GM18870 (cell line): Measurements from ENCODE around the gene HPRT1.
"Not testable (repeated sequence)": the region's sequence is repeated elsewhere in the genome, so short reads cannot be mapped to it uniquely, and the experiment has no call there.

Experiments
- ATAC-seq: cut with Tn5 transposase; IDR thresholded peaks from one replicate; pipeline ENCODE4 v1.9.1; 2021; ENCODE audit warnings: moderate library complexity; ENCODE audit not compliant: unreplicated experiment

The HPRT1 gene

GRCh38 chrX:134460005-134460861 lies at the start of gene HPRT1:
TSS of gene HPRT1 (plus strand) at chrX:134460165. CDS start at chrX:134460312, 147 bp downstream.
- no peak for ATAC-seq

GRCh38 chrX:134416087-134416486 lies 43.9 kb upstream of the HPRT1 start:
- no peak for ATAC-seq

GRCh38 chrX:134418317-134419113 lies 41.5 kb upstream of the HPRT1 start:
- ATAC-seq = no peak

- no peak for ATAC-seq
Observed at GRCh38 chrX:134419784-134420183, 40.2 kb upstream of the HPRT1 start.

GRCh38 chrX:134423606-134424005 lies 36.4 kb upstream of the HPRT1 start:
- ATAC-seq = no peak

GRCh38 chrX:134426281-134426680 lies 33.7 kb upstream of the HPRT1 start:
- ATAC-seq = no peak

- no peak for ATAC-seq
Observed at GRCh38 chrX:134431894-134432293, 28.1 kb upstream of the HPRT1 start.

GRCh38 chrX:134435894-134436293 lies 24.1 kb upstream of the HPRT1 start:
- no peak for ATAC-seq

- ATAC-seq = peak; percentile 71
Observed at GRCh38 chrX:134443020-134443419, 16.9 kb upstream of the HPRT1 start.

- no peak for ATAC-seq
Observed at GRCh38 chrX:134443461-134443860, 16.5 kb upstream of the HPRT1 start.

- ATAC-seq = no peak
Observed at GRCh38 chrX:134444681-134445080, 15.3 kb upstream of the HPRT1 start.

GRCh38 chrX:134452596-134452995 lies 7.4 kb upstream of the HPRT1 start:
- no peak for ATAC-seq

GRCh38 chrX:134453631-134454030 lies 6.3 kb upstream of the HPRT1 start:
- ATAC-seq = no peak

GRCh38 chrX:134454506-134454905 lies 5.5 kb upstream of the HPRT1 start:
- no peak for ATAC-seq

GRCh38 chrX:134457708-134458107 lies 2.3 kb upstream of the HPRT1 start:
- ATAC-seq = no peak

GRCh38 chrX:134459683-134460004 lies 321 bp upstream of the HPRT1 start:
- no peak for ATAC-seq

- no peak for ATAC-seq
Observed at GRCh38 chrX:134460862-134461220, 876 bp downstream of the HPRT1 start.

GRCh38 chrX:134461437-134461836 lies 1.5 kb downstream of the HPRT1 start:
- no peak for ATAC-seq

GRCh38 chrX:134462927-134463326 lies 3.0 kb downstream of the HPRT1 start:
- ATAC-seq = no peak

GRCh38 chrX:134464453-134464852 lies 4.5 kb downstream of the HPRT1 start:
- not testable (repeated sequence) for ATAC-seq

GRCh38 chrX:134469486-134469885 lies 9.5 kb downstream of the HPRT1 start:
- ATAC-seq = no peak

- no peak for ATAC-seq
Observed at GRCh38 chrX:134470013-134470412, 10.0 kb downstream of the HPRT1 start.
